SHP77 treated with DMSO at 0.1 percent for 48 hours (cell line): ENCODE results near the gene SURF4.
"Not testable (repeated sequence)": the region's sequence is repeated elsewhere in the genome, so short reads cannot be mapped to it uniquely, and the experiment has no call there.

ENCODE experiments used
- DNase-seq: peaks from one replicate; lab custom pipeline; 2025; lab: John Stamatoyannopoulos, UW

The SURF4 gene

GRCh38 chr9:133397370-133397769, 21.5 kb upstream of the SURF4 start:
- DNase-seq, result no peak

DNA sequence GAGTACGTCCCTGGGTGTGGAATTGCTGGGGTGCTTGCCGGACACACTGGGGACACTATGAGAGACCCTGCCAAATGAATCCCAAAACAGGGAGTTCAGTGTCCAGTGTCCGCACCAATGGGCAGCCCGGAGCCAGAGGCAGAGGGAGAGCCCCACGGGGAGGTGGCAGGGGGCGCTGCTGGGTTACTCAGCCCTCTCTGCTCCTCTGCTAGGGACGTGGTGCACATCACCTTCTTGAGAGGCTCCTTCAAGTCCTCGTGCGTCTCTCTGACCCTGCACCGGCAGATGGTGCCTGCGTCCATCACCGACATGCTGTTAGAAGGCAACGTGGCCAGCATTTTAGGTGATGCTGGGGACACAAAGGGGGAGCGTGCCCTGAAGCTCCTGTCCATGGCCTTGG, 21.1 kb upstream of the SURF4 start:
- DNase-seq, result peak; percentile 14

GRCh38 chr9:133394687-133395271, 18.9 kb upstream of the SURF4 start:
- no peak for DNase-seq

DNA sequence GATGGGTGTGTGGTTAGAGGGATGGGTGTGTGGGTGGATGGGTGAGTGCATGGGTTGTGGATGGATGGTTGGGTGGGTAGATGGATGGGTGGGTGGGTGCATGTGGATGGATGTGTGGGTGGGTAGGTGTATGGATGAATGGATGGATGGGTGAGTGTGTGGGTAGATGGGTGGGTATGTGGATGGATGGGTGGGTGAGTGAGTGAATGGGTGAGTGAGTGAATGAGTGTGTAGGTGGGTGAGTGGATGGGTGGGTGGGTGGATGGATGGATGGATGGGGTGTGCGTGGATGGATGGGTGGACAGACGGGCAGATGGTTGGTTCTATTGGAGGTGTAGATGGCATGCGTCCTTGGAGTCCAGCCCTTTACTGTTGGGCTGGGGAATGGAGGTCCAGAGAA, 17.5 kb upstream of the SURF4 start:
- no peak for DNase-seq

- DNase-seq, result not testable (repeated sequence)
Observed at GRCh38 chr9:133392308-133392707, 16.4 kb upstream of the SURF4 start.

DNA sequence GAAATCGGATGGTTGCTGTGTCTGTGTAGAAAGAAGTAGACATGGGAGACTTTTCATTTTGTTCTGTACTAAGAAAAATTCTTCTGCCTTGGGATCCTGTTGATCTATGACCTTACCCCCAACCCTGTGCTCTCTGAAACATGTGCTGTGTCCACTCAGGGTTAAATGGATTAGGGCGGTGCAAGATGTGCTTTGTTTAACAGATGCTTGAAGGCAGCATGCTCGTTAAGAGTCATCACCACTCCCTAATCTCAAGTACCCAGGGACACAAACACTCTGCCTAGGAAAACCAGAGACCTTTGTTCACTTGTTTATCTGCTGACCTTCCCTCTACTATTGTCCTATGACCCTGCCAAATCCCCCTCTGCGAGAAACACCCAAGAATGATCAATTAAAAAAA, 15.6 kb upstream of the SURF4 start:
- not testable (repeated sequence) for DNase-seq

DNA sequence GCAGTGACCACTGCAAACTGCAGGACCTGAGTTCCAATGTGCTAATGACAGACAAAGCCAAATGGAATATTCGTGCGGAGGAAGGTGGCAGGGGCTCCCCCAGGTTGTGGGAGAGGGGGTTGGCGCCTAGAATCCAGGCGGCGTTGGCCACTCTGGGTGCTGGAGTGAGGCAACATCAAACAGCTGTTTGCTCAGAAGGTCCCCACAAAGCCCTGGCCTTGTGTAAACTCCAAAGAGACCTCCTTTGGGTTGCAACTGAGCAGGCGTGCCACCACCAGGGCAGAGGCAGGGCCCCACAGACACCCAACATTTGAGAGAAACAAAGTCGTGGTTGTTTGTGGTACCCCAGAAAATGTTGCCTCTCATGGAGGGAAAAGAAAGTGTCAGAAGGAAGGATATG, 14.9 kb upstream of the SURF4 start:
- no peak for DNase-seq

DNA sequence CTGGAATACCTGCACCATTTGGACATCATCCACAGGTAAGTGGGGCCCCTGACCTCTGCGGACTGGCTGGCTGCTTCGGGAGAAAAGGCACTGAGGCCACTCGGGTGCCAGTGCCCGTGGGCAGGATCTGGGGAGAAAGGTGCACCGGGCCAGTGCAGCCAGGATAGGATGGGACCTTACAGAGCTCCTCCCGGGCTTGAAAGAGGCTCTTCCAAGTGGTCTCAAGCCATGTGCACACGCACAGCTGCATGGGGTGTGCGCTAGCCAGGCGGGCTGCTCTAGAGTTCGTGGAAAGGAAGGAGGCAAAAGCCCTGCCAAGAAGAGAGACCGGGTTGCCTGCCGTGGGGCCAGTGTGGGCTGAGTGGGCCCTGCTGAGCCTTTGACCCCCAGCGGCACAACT, 13.7 kb upstream of the SURF4 start:
- DNase-seq, result no peak

DNA sequence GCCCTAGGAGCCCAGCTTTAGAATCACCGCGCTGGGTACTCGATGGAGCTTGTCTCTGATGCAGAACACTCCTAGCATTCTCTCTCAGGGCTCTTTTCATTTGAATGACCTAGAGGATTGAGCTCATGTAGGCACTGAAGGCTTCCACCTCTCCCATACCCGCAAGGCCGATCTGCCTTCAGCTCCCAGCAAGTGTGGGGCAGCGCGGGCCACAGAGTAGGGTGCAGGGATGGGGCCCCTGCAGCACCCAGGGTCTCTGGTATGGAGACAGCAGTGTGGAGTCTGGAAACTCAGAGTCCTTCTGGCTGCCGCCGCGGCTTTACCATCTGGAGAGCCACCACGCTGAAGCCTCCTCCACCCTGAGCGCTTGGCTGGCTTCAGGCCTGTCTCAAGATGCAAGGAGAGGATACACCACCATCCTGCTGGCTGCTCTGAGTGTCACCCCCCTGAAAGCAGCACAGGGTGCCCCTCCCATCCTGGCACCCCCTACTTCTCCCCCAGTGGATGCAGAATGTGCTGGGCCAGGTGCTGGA, 13.2 kb upstream of the SURF4 start:
- no peak for DNase-seq

DNA sequence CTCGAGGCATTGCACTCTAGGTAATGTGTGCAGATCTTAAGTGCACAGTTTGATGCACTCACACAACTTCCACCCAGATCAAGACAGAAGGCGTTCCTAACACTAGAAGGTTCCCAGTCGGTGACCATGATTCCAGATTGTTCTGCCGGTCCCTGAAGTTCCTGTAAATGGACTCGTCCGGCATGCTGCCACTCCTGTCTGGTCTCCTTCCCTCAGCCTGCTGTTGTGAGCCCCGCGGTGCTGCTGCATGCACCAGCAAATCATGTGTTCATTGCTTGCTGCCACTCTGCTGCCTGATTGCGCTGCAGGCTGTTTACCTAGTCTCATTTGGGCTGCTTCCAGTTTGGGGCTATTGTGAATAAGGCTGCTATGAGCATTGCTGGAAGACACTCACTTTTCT, 11.8 kb upstream of the SURF4 start:
- no peak for DNase-seq

DNA sequence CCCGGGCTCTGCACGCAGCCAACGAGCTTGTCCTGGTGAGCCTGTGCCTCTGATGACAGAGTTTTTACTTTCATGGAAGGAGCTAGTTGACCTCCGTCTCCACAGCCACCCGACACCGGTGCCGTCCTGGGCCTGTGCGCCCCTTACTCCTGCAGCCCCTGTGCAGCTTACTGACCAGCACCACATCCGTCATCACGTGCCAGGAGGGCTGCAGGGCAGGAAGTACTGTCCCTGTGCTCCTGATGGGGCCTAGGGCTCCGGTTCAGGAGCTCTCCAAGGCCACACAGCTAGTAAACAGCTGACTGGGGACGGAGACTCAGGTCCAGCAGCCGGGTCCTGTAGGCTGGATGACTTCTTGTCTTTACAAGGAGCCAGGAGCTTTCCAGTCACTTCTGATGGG, 10.5 kb upstream of the SURF4 start:
- DNase-seq, result no peak

DNA sequence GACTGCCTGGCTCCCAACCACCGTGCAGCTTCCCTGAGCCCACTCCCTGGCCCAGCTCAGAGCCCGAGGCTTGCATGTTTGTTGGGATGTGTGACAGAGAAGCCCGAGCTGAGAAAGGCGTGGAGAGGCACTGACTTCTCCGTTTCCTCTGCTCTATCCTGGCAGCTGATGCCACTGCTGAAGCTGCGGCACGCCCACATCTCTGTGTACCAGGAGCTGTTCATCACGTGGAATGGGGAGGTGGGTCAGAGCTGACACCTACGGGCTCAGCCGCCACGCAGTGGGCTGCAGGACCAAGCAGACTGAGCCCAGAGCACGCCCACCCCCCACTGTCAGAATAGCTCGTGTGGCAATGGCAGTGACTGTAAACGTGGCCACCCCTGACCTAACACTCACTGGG, 9.6 kb upstream of the SURF4 start:
- no peak for DNase-seq

DNA sequence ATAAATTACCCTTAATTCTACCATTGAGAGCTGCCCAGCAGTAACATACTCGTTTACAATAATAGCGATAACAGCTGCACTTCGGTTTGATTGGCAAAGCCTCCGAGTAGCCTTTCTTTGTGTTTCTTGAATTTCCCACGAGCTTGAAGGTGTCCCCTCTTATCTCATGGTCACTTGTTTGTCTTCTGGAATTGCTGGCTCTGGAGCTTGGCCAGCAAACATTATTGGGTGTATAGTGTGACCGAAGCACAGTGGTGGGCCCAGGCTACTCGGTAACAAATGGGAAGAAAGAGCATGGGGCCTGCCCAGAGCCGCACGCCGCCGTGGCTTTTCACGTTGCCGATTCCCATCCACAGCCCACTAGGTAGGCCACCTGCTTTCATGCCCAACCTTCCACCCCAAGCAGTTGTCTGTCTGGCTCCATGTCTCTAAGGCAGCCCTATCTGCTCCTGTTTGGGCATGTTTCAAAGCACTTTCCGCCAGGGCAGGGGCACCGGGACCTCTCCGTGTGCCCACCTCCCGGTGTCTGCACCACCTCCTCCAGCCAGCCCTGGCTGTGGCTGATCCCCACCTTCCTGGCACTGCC, 9.0 kb upstream of the SURF4 start:
- DNase-seq, result no peak

GRCh38 chr9:133383438-133383837, 7.6 kb upstream of the SURF4 start:
- DNase-seq, result no peak

GRCh38 chr9:133382507-133383141, 6.8 kb upstream of the SURF4 start:
- DNase-seq, result no peak

- no peak for DNase-seq
Observed at GRCh38 chr9:133380734-133381133, 4.9 kb upstream of the SURF4 start.

- DNase-seq, result no peak
Observed at GRCh38 chr9:133379153-133380086, 3.6 kb upstream of the SURF4 start.

DNA sequence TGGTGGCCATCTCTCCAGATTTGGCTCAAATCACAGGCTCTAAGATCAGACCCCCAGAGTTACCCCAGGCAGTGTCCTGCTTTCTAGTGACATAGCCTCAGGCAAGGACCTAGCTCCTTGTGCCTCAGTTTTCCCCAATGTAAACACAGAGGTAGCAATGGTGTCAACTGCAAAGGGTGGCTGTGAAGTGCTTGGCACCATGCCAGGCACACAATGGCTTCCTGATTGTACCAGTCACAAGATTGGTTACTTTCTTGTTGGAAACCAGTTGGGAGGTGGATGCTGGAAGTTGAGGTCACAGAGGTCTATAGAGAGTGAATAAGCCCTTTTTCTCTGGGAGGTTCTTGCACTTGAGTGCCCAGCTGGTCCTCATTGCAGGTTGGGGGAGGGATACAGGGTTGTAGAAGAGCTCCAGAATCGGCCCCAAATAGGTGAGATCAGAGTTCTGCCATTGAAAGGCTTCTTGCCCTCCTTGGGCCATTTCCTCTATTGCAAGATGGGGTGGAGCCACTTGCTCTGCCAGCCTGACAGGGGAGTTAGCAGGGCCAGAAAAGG, 2.6 kb upstream of the SURF4 start:
- DNase-seq, result no peak

GRCh38 chr9:133377721-133378216, 1.9 kb upstream of the SURF4 start:
- no peak for DNase-seq

GRCh38 chr9:133377280-133377679, 1.4 kb upstream of the SURF4 start:
- DNase-seq, result not testable (repeated sequence)

- peak; percentile 32 for DNase-seq
Observed at GRCh38 chr9:133375116-133375723, 640 bp downstream of the SURF4 start.
